ENCODE measurements around the gene NFKBIA.

GRCh38 chr14:35406090-35406489 is 1.5 kb upstream of the NFKBIA start:
- TF ChIP-seq POLR2AphosphoS5 (IDR thresholded peaks at IDR 0.05) (no peak), POLR2A (IDR thresholded peaks at IDR 0.05) (no peak), EP300 (IDR thresholded peaks at IDR 0.05) (no peak)
- TF ChIP-seq, protein P1, sequence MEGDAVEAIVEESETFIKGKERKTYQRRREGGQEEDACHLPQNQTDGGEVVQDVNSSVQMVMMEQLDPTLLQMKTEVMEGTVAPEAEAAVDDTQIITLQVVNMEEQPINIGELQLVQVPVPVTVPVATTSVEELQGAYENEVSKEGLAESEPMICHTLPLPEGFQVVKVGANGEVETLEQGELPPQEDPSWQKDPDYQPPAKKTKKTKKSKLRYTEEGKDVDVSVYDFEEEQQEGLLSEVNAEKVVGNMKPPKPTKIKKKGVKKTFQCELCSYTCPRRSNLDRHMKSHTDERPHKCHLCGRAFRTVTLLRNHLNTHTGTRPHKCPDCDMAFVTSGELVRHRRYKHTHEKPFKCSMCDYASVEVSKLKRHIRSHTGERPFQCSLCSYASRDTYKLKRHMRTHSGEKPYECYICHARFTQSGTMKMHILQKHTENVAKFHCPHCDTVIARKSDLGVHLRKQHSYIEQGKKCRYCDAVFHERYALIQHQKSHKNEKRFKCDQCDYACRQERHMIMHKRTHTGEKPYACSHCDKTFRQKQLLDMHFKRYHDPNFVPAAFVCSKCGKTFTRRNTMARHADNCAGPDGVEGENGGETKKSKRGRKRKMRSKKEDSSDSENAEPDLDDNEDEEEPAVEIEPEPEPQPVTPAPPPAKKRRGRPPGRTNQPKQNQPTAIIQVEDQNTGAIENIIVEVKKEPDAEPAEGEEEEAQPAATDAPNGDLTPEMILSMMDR (IDR thresholded peaks at IDR 0.05): no peak
